ENCODE results near the gene FNDC3B. TPM values are rescaled to one million over a fixed set of nuclear protein-coding genes. Genes with fewer than 3 reads are reported as not detected.
A peak's percentile ranks its signal among the peaks of the same experiment; 100 is the strongest.

The FNDC3B gene
- total RNA-seq, 1 donor from 2014 or later: 103 TPM

- DNase-seq (ENCODE audit: low spot score): no peak
These were observed 244.5 kb downstream of the FNDC3B start for GRCh38 chr3:172283841-172284357.

DNA sequence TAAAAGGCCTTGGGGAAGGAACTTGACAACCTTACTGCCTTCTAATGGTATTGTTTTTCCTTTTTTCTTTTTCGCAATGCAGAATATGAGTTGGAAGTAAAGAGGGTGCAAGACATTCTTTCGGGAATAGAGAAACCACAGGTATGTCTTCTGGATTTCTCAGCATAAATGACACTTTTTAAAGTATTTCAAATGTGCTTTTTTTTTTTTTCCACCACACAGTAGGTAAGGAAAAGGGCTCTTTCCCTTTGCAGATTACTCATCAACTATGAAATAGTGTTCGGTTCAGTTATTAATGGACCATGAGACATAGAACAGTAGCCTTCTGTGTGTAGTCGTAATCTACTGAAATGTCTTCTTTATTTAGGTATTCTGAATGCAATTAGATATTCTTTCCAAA lies 246.5 kb downstream of the FNDC3B start:
- no peak for DNase-seq (ENCODE audit: low spot score)

DNA sequence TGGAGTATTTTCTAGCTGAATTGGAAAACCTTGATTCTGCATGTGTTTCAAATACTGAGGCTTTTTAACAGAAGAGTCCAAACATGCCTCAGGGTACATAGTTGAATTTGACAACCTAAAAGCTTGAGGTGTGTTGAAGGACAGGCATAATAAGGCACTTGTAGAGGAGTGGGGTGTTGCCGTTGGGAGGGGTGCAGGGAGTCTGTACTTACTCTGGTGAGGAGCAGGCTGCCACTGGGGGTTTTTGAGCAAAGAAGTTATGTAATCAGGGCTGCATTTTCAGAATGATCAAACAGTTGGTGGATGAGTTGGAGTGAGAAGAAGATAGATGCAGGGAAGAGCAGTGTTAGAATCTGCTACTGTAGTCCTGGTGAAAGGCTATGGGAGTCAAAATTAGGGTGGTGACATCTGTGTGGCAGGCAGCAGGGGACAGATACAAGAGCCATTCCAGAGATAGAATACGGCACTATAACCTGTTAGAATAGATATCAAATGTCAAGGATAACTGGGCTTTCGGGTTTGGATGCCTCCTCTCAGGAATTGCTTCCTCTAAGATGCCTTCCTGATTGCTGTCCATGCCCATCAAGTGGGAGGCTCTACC lies 247.3 kb downstream of the FNDC3B start:
- no peak for DNase-seq (ENCODE audit: low spot score)

DNA sequence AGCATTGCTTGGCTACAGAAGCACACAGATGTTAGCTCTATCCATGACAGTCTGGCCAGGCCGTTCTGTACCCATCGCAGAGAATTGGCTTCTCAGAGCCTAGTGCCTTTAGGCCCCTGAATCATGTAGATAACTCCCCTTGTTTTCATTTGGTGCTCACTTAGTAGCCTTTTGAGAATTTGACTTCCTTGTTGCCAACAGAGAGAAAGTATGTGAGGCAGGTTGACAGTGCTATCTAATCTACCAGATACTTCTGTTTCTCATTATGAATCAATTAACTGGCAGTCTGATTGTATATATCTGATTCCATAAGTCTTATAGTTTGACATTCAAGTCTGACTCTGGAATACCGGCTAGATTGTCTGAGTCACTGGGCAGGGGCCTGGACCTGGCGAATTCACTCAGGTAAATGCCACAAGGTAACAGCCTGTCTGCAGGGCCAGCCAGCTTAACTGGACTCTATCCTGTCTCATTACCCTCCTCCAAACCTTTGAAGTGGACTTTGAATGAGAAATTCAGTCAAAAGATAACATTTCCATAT lies 248.6 kb downstream of the FNDC3B start:
- DNase-seq (ENCODE audit: low spot score): no peak

- DNase-seq (ENCODE audit: low spot score): no peak
These were observed 249.3 kb downstream of the FNDC3B start for GRCh38 chr3:172288651-172289050.

DNA sequence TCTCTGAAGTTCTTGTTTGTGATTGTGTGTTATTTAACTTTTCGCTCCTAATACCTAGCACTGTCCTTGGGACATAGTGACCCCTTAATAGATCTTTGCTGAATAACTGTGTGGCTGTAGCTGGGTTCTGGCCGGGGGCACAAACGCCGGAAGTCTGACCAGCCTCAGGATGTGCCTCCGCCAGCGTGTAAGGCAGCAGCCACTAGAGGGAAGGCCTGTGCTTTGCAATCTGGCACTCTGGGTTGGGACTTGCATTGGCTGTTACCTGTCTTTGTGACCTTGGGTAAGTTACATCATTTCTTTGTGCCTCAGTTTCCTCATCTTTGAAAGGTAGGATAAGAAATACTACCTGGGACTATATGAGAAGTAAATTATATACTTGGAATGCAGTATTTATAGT lies 250.2 kb downstream of the FNDC3B start:
- DNase-seq (ENCODE audit: low spot score): no peak

- no peak for DNase-seq (ENCODE audit: low spot score)
These were observed 251.1 kb downstream of the FNDC3B start for GRCh38 chr3:172290457-172290856.

- DNase-seq (ENCODE audit: low spot score): no peak
These were observed 252.3 kb downstream of the FNDC3B start for GRCh38 chr3:172291650-172292049.

DNA sequence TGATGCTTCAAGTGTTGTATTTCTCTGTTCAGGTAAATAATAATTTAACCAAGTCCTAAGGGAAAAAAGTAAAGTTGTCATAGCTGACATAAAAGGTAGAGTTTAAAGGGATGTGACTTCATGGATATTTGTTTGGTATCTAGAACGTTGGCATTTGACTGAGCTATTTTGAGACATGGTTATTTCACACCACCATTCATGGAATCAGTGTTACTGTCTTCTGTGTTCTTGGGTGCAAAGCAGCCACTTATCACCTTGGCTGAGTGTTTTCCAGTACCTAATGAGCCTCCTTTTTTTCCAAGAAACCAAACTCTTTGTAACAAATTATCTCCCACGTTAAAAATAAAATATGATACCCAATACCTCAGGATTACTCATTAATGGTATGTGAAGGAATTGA lies 253.0 kb downstream of the FNDC3B start:
- DNase-seq (ENCODE audit: low spot score): no peak

DNA sequence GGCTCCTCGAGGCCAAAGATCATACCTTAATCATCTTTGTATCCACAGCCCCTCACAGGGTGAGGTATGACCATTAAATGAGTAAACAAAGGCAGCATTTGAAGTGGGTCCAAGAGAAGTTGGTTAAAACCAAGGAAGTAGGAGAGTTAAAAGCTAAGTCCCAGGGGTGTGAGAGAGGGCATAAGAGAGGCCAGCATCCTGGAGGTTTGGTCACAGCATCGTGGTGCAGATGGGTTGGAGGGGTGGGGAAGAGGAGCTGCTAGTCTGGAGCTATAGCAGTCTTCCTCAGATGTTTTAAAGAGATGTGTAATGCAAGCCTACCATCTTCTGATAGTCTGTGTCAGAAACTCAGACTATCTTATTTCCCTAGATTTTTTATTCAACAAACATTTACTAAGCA lies 253.7 kb downstream of the FNDC3B start:
- DNase-seq (ENCODE audit: low spot score): no peak

DNA sequence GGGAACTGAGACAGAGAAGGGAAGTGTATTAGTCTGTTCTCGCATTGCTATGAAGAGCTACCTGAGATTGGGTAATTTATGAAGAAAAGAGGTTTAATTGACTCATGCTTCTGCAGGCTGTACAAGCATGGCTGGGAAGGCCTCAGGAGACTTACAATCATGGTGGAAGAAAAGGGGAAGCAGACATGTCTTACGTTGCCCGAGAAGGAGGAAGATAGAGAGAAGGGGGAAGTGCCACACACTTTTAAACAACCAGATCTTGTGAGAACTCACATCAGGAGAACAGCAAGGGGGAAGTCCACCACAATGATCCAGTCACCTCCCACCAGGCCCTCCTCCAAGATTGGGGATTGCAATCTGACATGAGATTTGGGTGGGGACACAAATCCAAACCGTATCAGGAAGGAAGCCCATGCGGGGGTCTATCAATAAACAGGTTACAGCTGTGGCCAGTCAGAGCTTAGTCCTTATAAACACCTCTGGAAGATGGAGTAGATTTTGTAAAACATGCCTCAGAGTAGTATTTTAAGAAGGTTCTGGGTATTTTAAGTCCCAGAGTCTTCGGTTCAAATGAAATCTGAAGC lies 254.9 kb downstream of the FNDC3B start:
- no peak for DNase-seq (ENCODE audit: low spot score)

DNA sequence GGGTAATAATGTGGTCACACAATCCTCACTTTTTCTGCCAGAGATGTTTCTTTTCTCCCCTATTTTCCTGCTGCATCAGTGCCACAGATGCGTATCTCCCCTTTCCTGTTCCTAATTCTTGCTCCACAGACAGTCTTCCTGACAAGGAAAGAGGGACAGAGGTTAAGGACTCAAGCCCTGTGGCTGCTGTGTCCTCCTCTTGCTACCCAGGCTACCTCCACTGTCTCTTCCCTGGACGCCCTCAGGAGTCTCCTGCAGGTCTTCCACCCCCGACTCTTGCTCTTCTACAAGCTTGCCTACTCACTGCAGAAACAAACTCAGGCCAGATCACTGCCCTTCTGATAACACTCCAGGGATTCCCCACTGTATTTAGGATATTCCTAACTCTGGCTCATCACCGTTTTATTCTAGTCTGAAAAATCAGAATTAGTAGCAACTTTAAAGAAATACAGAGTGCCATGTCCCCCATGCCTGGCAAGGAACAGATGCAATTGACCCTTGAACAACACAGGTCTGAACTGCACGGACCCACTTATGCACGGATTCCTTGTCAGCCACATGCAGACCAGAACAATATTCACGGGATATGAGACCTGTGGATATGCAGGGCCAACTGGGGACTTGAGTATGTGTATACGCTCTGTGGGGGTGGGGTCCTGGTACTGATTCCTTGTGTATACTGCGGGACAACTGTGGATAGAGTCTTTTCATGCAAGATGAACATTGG lies 257.0 kb downstream of the FNDC3B start:
- DNase-seq (ENCODE audit: low spot score): no peak

DNA sequence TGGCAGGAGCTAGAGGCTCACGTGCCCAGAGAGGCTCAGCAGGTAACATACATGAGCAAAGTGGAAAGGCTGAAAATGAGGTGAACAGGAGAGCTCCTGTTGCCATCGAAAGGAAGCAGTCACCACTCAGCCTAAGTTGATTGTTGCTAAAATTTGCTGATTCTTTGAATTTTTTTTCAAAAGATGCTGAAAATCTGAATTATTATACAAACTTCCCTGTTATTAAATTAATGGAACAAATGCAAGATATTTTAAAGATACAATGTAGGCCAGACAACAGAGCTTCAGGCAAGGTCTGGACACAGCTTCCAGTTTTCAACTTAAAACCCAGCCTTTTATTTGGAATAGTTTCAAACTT lies 257.6 kb downstream of the FNDC3B start:
- DNase-seq (ENCODE audit: low spot score): no peak

GRCh38 chr3:172298247-172298646 lies 258.9 kb downstream of the FNDC3B start:
- no peak for DNase-seq (ENCODE audit: low spot score)

GRCh38 chr3:172300187-172300586 lies 260.8 kb downstream of the FNDC3B start:
- DNase-seq (ENCODE audit: low spot score): no peak

DNA sequence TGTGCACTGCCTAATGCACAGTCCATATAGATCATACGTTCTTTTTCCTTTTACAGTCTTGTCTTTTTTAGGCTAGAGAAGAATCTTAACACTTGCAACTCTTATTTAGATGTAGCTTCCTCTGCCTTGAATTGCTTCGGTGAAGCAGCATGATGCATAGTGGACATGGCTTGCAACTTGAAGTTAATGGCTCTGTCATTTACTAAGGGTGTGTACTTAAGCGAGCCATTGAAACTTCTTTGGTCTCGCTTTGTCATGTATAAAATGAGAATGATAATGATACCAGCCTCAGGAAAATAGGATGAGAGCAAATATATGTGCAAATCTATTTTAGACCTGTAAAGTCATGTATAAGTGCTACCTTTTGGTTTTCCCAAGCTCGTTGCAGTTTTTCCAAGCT lies 261.5 kb downstream of the FNDC3B start:
- no peak for DNase-seq (ENCODE audit: low spot score)

DNA sequence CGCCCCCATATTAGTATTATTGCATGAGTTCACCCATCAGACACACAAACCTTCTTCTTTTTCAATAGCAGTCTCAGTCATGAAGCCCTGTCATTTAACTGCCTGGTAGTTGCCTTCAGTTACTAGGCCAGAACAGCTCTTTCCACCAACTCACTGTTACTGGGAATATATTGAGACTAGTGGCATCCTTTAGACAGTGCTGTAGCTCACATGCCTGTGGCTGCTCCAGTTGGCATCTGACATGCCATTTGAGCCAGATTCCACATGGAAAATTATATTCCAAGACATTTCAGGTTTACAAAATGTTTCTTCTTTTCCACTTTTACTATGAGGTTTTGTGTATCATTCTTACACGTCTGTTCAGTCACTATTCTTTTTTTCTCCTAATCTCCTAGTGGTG lies 262.8 kb downstream of the FNDC3B start:
- no peak for DNase-seq (ENCODE audit: low spot score)

DNA sequence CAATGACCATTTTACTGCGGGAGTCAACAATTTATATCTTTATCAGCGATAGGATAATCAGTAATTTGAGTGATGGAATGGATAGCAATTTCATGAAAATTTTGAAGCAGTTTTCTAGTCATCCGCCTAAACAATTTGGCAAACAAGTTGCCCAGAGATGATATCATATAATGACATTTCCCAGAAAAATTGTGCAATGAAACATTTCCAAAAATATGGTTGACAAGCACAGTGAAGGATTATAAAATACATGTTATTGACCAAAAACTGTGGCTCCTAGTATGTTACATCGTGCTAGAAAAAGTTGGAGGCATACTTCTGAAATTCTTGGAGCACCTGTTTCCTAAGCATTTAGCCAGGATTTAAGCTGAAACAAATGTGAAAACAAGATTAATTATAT lies 263.8 kb downstream of the FNDC3B start:
- DNase-seq (ENCODE audit: low spot score): no peak

DNA sequence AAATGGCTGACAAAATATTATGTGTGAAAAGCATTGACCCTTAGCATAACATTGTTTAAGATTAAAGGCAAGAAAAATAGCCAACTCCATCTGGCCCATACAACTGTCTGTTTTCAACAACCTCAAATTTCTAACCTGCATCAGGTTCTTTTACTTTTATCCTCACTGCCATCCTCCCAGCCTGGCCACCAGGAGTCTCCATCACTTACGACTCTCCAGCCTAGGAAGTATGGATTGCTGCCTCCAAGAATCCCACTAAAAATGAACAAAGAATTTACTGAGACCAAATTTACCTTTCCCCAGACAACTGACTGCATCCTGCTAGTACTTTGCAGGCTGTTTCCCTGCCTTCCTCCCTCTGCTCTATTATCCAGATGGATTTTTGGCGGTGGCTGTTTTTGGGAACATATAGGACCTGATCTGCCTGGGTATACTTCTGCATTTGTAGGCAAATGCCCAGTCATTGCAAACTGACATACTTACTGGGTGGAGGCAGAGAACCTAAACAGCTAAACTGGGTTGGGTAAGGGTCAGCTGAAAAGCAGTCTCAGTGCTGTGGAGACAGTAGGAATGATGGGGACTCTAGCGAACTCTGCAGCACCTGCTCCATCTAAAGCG lies 264.7 kb downstream of the FNDC3B start:
- DNase-seq (ENCODE audit: low spot score): no peak

GRCh38 chr3:172305552-172305951 lies 266.2 kb downstream of the FNDC3B start:
- DNase-seq (ENCODE audit: low spot score): peak; percentile 65

GRCh38 chr3:172305974-172306373 lies 266.6 kb downstream of the FNDC3B start:
- DNase-seq (ENCODE audit: low spot score): no peak

GRCh38 chr3:172307141-172307560 lies 267.8 kb downstream of the FNDC3B start:
- DNase-seq (ENCODE audit: low spot score): no peak

Measured in mucosa of gallbladder (tissue), 1 donor.